Stimulated activated naive B cell treated with anti-CD40 and anti-IgM and Interleukin-4, amounts not matched to agents 10 μg/mL and 1 μg/mL and 100 μg/mL, for 72 hours (primary cell): Measurements from ENCODE around the gene CBFA2T2.
A peak's percentile ranks its signal among the peaks of the same experiment; 100 is the strongest.
"Not testable (repeated sequence)": the region's sequence is repeated elsewhere in the genome, so short reads cannot be mapped to it uniquely, and the experiment has no call there.

Experiments used
- ATAC-seq, 2 donors: fragments of 150-1000 bp; cut with Tn5 transposase; replicated peaks; 2 replicates each; pipeline ENCODE4 v1.10.0; 2021; ENCODE audit warnings: moderate library complexity in 1 of 2
- DNase-seq: peaks from one replicate; pipeline ENCODE4 v3.0.0; 2021
- H3K27ac Mint-ChIP-seq: one replicate; pipeline ENCODE4 v1.8.0; 2022; ENCODE audit warnings: mild to moderate bottlenecking, mixed read lengths
- H3K27me3 Mint-ChIP-seq, 2 donors: one replicate each; pipeline ENCODE4 v1.8.0; 2022; ENCODE audit warnings: mixed read lengths in 2 of 2
- H3K36me3 Mint-ChIP-seq, 2 donors: one replicate each; pipeline ENCODE4 v1.8.0; 2022; ENCODE audit warnings: mixed read lengths in 2 of 2, mild to moderate bottlenecking in 1 of 2
- H3K4me1 Mint-ChIP-seq, 2 donors: one replicate each; pipeline ENCODE4 v1.8.0; 2022; ENCODE audit warnings: mixed read lengths in 2 of 2, mild to moderate bottlenecking in 1 of 2
- H3K4me3 Mint-ChIP-seq, 2 donors: one replicate each; pipeline ENCODE4 v1.8.0; 2022; ENCODE audit warnings: mild to moderate bottlenecking in 2 of 2, mixed read lengths in 2 of 2, moderate library complexity in 1 of 2
- H3K9me3 Mint-ChIP-seq, 2 donors: one replicate each; pipeline ENCODE4 v1.8.0; 2022; ENCODE audit warnings: mixed read lengths in 2 of 2, mild to moderate bottlenecking in 1 of 2

The CBFA2T2 gene

DNA sequence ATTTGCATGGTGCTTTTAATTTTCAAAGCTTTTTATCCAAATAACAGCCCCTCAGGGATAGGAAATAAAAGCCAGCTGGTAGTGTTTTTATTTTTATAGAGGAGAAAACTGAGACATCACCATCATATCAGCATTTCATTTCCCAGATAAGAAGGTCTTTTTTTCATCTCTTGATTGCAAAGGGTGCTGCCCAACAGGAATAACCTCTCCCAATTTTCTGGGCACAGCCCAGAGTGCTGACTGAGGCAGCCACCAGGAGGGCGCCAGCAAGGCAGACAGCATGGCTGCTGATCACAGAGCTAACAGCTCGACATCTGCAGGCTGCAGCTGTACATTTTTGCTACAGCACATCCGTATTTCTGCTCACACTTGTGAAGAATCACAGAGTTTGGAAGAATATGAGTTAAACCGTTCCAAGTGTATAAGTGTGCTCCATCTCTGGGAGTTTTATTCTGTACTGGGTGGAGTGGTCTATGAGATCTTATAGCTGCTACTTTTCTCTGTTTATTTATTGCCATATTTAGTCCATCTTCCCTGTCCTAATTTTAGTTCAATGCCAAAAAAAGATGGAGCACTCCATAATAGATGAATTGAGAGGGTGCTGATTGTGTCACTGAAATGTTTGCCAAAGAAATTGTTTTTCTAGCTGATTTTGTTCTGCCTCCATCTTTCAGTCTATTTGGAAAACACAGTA, 86.7 kb downstream of the CBFA2T2 start:
- Mint-ChIP-seq H3K4me1 (peaks cover 23 to 31% of the 10 kb centered on the region in 2 donors), H3K9me3 (peaks cover 0 to 1% of the 10 kb centered on the region in 2 donors), H3K36me3 (peaks cover 3 to 8% of the 10 kb centered on the region in 2 donors), H3K27ac (no peak overlapping the region), H3K4me3 (no peak overlapping the region), H3K27me3 (no peaks in the 10 kb centered on the region)
- ATAC-seq (no peak), DNase-seq (no peak)

DNA sequence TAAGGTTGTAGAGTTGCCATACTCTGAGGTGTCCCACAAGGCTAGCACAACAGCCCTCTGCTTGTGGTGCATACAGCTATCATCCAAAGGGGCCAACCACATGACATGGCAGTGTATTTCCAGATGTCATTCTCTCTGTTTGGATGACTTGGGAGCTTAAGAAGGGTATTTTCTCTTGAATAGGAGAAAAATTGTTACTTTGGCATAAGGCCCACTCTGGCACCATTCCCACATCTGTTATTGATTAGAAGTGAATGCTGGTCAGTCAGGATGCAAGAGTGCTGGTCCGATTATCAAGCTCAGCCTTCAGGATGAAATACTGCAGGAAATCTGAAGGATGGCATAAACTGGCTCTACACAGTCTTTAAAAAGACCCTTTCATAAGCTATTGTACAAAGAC, 88.6 kb downstream of the CBFA2T2 start:
- H3K36me3 Mint-ChIP-seq, result peaks cover 3 to 5% of the 10 kb centered on the region in 2 donors
- no peak for DNase-seq
- peaks cover 11 to 24% of the 10 kb centered on the region in 2 donors for H3K4me1 Mint-ChIP-seq
- no peak overlapping the region for H3K4me3 Mint-ChIP-seq
- H3K9me3 Mint-ChIP-seq, result no peaks in the 10 kb centered on the region
- H3K27ac Mint-ChIP-seq, result no peak overlapping the region
- no peak for ATAC-seq
- no peaks in the 10 kb centered on the region for H3K27me3 Mint-ChIP-seq

DNA sequence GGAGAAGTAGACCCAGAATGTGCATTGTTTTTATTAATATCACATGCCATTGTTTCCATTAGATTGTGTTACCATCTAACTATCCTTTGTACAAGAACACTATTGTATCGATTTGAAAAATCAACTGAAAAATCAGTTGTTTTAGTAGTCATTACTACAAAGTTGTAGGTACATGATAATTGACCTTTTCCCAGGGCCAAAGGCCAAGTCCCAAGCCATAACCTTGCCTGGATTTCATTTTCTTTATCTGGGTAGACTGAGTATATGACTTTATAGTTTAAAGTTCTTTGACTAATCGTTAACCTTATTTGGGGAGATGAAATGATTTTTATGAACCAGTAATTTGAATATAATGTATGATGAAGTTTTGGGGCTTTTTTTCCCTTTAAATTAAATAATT, 93.2 kb downstream of the CBFA2T2 start:
- no peak overlapping the region for H3K4me3 Mint-ChIP-seq
- ATAC-seq (no peak), DNase-seq (no peak)
- H3K36me3 Mint-ChIP-seq, result peaks cover 3 to 5% of the 10 kb centered on the region in 2 donors
- no peaks in the 10 kb centered on the region for H3K27me3 Mint-ChIP-seq
- no peak overlapping the region for H3K27ac Mint-ChIP-seq
- peaks cover 9 to 12% of the 10 kb centered on the region in 2 donors for H3K4me1 Mint-ChIP-seq
- no peaks in the 10 kb centered on the region for H3K9me3 Mint-ChIP-seq

DNA sequence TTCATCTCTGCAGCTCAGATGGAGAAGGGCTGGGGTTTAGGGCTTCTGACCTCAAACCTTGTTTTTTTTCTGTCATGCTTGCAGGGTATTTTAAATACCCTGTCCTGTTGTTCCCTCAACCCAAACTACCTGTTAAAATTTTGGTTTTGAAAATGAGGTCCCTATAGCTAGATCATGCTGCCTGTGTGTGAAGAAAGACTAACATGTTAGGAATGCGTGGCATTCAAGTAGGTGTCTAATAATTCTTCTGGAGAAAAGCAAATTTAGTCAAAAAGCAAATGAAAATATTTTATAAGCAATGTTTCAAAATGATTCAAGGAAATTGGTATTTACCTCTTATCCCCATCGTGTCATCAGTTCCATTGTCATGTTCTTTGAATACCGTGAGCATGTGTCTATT, 95.1 kb downstream of the CBFA2T2 start:
- no peaks in the 10 kb centered on the region for H3K9me3 Mint-ChIP-seq
- no peak overlapping the region for H3K4me3 Mint-ChIP-seq
- ATAC-seq, result no peak

DNA sequence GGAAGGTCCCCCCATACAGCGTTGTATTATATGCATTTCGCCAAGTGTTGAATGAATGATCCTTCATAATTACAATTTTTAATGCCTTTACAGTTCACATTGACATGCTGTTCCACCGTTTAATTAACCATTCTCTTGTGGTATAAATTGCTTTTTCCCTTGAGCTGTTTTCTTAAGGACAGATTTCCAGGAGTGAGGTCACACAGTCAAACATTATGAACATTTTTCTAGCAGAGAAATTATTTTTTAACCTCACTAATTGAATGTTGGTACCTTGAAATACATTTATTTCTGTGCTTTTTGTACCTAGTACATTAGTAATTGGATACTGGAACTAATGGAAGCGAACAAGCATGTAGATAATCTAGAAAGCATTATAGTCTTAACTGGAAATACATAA, 95.5 kb downstream of the CBFA2T2 start:
- H3K27ac Mint-ChIP-seq, result no peak overlapping the region
- H3K4me3 Mint-ChIP-seq, result no peak overlapping the region
- peaks cover 3 to 5% of the 10 kb centered on the region in 2 donors for H3K36me3 Mint-ChIP-seq

More for the DNA sequence above, 95.1 kb downstream of the CBFA2T2 start:
- Mint-ChIP-seq H3K4me1 (peaks cover 6 to 18% of the 10 kb centered on the region in 2 donors), H3K27ac (no peak overlapping the region), H3K27me3 (no peaks in the 10 kb centered on the region), H3K36me3 (peaks cover 3 to 5% of the 10 kb centered on the region in 2 donors)
- no peak for DNase-seq

DNA sequence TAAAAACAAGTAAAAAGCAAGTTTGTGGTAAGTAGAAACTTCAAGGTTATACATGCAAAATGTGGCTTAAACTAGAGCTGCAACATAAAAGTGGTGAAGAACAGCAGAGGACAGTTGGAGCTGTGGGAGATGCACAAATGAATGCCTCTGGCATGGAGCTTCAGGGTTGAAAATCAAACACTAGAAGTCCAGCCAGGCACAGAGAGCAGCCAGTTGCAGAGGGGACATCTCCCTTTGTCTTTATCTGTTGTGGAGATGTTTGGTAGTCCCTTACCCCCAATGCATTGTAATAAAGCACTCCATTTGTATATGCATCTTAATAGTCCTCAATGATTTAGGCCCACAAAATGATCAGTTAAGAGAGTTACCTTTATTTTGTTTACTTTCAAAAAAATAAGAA, 99.2 kb downstream of the CBFA2T2 start:
- Mint-ChIP-seq H3K4me1 (peaks cover 11 to 22% of the 10 kb centered on the region in 2 donors), H3K27ac (no peak overlapping the region), H3K27me3 (no peaks in the 10 kb centered on the region), H3K36me3 (peaks cover 2 to 4% of the 10 kb centered on the region in 2 donors), H3K4me3 (no peak overlapping the region), H3K9me3 (no peaks in the 10 kb centered on the region)
- ATAC-seq (no peak), DNase-seq (no peak)

More for the DNA sequence above, 95.5 kb downstream of the CBFA2T2 start:
- H3K27me3 Mint-ChIP-seq, result no peaks in the 10 kb centered on the region
- H3K9me3 Mint-ChIP-seq, result no peaks in the 10 kb centered on the region
- DNase-seq (no peak), ATAC-seq (no peak)
- H3K4me1 Mint-ChIP-seq, result peaks cover 6 to 18% of the 10 kb centered on the region in 2 donors

DNA sequence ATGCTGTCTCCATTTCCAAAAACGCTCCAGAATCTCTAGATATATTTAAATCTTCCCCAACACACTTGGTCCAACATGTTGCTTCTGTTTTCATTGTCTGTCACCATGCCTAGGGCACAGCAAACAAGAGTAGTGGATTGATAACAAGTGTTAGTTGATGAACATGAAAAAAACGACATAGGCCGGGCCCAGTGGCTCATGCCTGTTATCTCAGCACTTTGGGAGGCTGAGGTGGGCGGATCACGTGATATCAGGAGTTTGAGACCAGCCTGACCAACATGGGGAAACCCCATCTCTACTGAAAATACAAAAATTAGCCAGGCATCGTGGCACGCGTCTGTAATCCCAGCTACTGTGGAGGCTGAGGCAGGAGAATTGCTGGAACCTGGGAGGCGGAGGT, 102.0 kb downstream of the CBFA2T2 start:
- H3K4me3 Mint-ChIP-seq, result peak overlapping the region; percentile 12 to 20
- ATAC-seq (peak; percentile 49 to 64), DNase-seq (peak; percentile 64)
- H3K9me3 Mint-ChIP-seq, H3K36me3 Mint-ChIP-seq, H3K27me3 Mint-ChIP-seq: not testable (repeated sequence)
- peaks cover 13 to 29% of the 10 kb centered on the region in 2 donors for H3K4me1 Mint-ChIP-seq
- peak overlapping the region; percentile 82 for H3K27ac Mint-ChIP-seq

DNA sequence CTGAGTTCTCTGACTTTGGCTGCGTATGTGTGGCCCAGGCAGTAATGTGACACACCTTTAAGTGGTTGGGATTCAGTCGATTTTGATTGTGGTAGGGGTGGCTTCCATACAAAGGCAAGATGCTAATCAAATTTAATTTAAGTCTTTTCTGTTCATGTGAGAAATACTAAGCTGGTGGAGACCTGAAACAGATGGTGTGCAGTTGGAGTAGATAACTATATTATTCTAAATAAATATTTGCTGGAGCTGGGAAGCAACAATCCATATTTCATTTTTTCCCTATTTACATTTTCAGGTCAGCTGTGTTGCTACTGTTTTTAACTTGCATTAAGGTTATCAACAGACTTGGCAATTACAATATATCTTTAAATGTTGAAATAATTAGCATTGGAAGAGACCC, 104.8 kb downstream of the CBFA2T2 start:
- no peak for ATAC-seq
- H3K36me3 Mint-ChIP-seq, result peaks cover 2 to 12% of the 10 kb centered on the region in 2 donors
- DNase-seq, result no peak
- no peaks in the 10 kb centered on the region for H3K27me3 Mint-ChIP-seq
- H3K4me1 Mint-ChIP-seq, result peaks cover 13 to 24% of the 10 kb centered on the region in 2 donors
- no peak overlapping the region for H3K27ac Mint-ChIP-seq
- no peak overlapping the region for H3K4me3 Mint-ChIP-seq
- H3K9me3 Mint-ChIP-seq, result no peaks in the 10 kb centered on the region

DNA sequence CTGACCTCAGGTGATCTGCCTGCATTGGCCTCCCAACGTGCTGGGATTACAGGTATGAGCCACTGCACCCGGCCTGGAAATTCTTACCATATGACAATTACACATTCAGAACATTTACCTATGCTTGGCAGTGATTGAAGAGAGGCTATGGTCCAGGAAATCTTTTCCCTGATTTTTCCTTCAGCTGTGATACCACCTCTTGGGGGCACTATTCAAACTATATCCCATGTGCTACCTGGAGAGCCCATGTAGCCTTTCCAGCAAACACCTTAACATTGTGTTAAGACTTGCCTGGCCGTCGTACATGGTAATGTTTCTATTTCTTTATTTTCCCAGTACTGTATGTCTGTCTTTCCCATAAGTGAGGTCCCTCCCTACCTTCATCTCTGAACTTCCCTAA, 110.5 kb downstream of the CBFA2T2 start:
- peaks cover 22 to 49% of the 10 kb centered on the region in 2 donors for H3K4me1 Mint-ChIP-seq
- ATAC-seq (no peak), DNase-seq (no peak)
- no peaks in the 10 kb centered on the region for H3K27me3 Mint-ChIP-seq
- H3K9me3 Mint-ChIP-seq, result no peaks in the 10 kb centered on the region
- H3K27ac Mint-ChIP-seq, result no peak overlapping the region
- peaks cover 3 to 17% of the 10 kb centered on the region in 2 donors for H3K36me3 Mint-ChIP-seq
- no peak overlapping the region for H3K4me3 Mint-ChIP-seq

DNA sequence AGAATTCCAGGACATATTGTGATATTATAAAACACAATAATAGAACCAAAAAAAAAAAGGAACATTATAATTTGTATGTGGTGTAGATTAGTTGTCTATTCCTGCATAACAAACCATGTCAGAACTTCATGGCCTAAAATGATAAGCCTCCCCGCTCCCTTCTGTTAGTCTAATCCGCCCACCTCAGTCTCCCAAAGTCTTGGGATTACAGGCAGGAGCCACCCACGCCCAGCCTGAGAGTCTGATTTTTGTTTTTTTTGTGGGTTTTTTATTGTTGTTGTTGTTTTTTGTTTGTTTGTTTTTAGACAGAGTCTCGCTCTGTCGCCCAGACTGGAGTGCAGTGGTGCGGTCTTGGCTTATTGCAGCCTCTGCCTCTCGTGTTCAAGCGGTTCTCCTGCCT, 111.1 kb downstream of the CBFA2T2 start:
- peaks cover 22 to 52% of the 10 kb centered on the region in 2 donors for H3K4me1 Mint-ChIP-seq
- no peak overlapping the region for H3K27ac Mint-ChIP-seq
- H3K27me3 Mint-ChIP-seq, result no peaks in the 10 kb centered on the region
- H3K36me3 Mint-ChIP-seq, result peaks cover 3 to 17% of the 10 kb centered on the region in 2 donors
- ATAC-seq (no peak), DNase-seq (no peak)
- H3K9me3 Mint-ChIP-seq, result no peaks in the 10 kb centered on the region
- H3K4me3 Mint-ChIP-seq, result no peak overlapping the region

DNA sequence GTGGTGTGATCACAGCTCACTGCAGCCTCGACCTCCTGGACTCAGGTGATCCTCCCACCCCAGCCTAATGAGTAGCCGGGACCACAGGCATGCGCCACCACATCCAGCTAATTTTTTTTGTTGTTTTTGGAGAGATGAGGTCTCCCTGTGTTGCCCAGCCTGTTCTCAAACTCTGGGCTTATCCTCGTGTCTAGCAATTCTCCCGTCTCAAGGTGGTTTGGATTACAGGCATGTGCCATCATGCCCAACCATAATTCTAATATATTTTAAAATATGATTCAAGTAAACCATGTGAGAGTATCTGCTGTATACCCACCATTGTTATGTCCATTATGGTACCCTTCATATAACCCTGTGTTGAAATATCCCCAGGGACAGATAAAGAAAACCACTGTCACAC, 112.0 kb downstream of the CBFA2T2 start:
- no peak for ATAC-seq
- Mint-ChIP-seq H3K27ac (no peak overlapping the region), H3K27me3 (no peaks in the 10 kb centered on the region), H3K4me1 (peaks cover 27 to 54% of the 10 kb centered on the region in 2 donors), H3K9me3 (no peaks in the 10 kb centered on the region), H3K36me3 (peaks cover 3 to 17% of the 10 kb centered on the region in 2 donors), H3K4me3 (no peak overlapping the region)
- no peak for DNase-seq

DNA sequence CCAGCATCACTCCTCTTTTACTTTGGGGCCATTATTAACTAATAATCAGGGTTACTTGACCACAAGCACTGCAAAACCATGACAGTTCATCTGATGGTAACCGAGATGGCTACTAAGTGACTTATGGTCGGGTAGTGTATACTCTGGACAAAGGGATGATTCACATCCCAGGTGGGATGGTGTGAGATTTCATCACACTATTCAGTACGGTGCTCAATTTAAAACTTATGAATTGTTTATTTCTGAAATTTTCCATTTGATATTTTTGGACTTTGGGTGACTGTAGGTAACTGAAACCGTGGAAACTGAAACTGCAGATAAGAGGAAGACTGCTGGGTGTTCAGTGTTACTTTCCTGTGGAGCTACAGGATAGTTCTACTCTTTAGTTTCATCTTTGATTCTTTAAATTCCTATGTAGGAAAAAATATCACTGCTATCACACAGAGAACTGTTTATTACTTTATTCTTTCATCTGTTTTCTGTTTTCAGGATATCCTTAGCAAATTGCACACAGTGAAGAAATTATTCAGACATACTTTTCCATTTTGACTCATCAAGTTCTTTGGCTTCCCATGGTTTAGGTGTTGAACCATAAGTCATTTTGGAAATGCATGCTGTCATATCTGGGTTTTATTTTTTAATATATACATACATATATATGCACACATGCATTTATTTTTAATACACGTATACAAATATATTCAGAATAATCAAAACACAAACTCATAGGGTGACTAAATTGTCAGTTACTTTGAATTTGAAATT, 113.1 kb downstream of the CBFA2T2 start:
- ATAC-seq (peak; percentile 59 to 64), DNase-seq (peak; percentile 4)
- peaks cover 3 to 15% of the 10 kb centered on the region in 2 donors for H3K36me3 Mint-ChIP-seq
- H3K27ac Mint-ChIP-seq, result peak overlapping the region; percentile 77
- H3K4me1 Mint-ChIP-seq, result peaks cover 28 to 59% of the 10 kb centered on the region in 2 donors
- no peaks in the 10 kb centered on the region for H3K9me3 Mint-ChIP-seq
- peak overlapping the region; percentile 3 to 32 for H3K4me3 Mint-ChIP-seq
- H3K27me3 Mint-ChIP-seq, result no peaks in the 10 kb centered on the region

DNA sequence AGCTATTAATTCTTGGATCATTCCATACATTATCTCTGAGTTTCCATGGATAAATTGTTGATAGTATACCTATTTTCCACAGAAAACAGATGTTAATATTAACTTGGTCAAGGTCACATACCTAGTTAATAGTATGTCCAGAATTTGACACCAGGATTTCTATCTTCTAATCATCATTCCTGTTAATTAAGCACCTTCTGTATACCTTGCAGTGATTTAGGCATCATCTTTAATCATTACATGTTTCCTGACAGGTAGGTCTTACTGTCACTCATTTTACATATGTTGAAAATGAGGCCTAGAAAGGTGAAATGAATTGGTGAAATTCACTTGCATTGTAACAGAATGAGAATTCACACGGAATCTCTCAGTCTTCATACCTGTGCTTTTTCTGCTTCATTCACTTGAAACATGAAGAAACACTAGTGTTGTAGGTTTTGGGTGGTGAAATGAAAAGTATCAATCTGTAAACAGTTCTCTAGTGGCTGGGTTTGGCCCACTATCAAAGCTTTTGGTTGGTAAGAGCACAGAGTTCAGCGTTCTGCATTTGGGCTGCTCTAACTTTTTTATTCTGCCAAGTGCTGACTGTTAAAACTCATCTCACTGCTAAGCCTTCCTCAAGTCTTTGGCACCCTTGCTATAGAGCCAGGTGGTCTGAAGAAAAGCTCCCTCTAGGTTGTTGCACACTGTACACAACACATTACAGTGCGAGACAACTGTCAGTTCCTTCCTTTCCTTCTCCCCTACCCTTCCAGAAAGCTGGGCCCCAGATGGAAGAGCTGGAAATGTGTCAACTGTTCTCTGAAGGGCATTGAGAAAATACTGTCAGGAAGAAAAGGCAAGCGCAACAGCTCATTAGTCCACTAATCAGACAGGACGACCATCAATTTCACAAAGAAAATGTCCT, 114.4 kb downstream of the CBFA2T2 start:
- peaks cover 30 to 67% of the 10 kb centered on the region in 2 donors for H3K4me1 Mint-ChIP-seq
- H3K27me3 Mint-ChIP-seq, result no peaks in the 10 kb centered on the region
- no peaks in the 10 kb centered on the region for H3K9me3 Mint-ChIP-seq
- no peak overlapping the region for H3K4me3 Mint-ChIP-seq
- peaks cover 4 to 17% of the 10 kb centered on the region in 2 donors for H3K36me3 Mint-ChIP-seq
- DNase-seq, result no peak
- no peak for ATAC-seq
- peak overlapping the region; percentile 37 for H3K27ac Mint-ChIP-seq

DNA sequence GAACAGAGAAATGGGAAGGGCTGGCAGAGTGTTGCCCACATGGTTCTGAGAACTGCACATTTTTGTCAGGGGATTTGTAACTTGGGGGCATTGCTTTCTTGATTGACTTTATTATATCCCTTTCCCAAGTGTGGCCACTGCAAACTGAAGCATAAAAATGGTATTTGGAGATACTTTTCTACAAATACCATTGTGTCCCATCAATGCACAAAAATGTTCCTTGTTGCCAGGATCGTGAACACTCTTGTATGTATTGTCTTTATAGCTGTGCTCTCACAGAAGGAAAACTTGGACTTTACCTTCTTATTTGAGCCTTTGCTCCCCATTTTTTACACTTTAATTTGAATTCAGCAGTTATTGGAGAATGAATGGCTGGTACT, 115.1 kb downstream of the CBFA2T2 start:
- Mint-ChIP-seq H3K9me3 (no peaks in the 10 kb centered on the region), H3K27me3 (no peaks in the 10 kb centered on the region), H3K4me1 (peaks cover 32 to 73% of the 10 kb centered on the region in 2 donors), H3K36me3 (peaks cover 6 to 17% of the 10 kb centered on the region in 2 donors), H3K4me3 (no peak overlapping the region), H3K27ac (no peak overlapping the region)
- DNase-seq, result no peak
- ATAC-seq, result no peak
